Measurements from ENCODE around the gene CCP110.

DNA sequence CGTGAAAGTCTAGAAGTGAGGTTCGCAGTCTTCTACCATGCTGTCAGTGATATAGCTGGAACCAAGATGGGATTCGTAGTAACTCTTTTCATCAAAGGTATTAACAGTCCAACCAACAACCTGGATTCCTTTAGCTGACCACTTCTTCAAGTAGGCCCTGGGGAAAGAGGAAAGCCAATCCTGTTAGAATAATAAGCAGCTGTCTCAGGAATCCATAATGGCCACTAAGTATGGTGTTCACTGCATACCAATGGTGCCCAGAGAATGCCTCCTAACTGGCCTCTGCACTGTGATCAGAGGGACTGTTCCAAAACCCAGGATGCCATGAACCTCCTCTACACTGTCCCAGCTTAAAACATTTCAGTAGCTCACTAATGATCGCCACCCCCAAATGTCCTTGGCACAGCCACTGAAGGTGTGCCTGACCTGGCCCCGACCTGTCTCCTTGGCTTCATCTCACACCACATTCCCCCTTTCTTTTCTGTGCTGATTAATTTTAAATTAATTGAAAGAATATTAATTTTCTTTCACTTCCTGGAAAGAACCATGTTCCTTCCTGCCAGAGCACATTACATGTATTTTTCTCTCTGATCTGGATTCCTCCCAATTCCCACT, 20.2 kb upstream of the CCP110 start:
- TF ChIP-seq CTCF (IDR thresholded peaks at IDR 0.05) (no peak), POLR2A (IDR thresholded peaks at IDR 0.05) (no peak)
